Anterior cingulate cortex (tissue), 58 donors: ENCODE results near the gene DEPDC4.
A peak's percentile ranks its signal among the peaks of the same experiment; 100 is the strongest.
"Not testable (repeated sequence)": the region's sequence is repeated elsewhere in the genome, so short reads cannot be mapped to it uniquely, and the experiment has no call there.

Experiments
- DNase-seq, 58 donors: peaks; one replicate each; lab custom pipeline; 2025; lab: John Stamatoyannopoulos, UW

The DEPDC4 gene

GRCh38 chr12:100266835-100267602 lies at the start of gene DEPDC4, which contains the start of gene SCYL2:
Gene DEPDC4 (minus strand): TSS chr12:100267079. CDS start chr12:100267076, 3 bp downstream.
Gene SCYL2 (plus strand): TSS chr12:100267177. CDS start chr12:100282971, 15,794 bp downstream.
- DNase-seq = peak; percentile 75 to 98 (median 95)

DNA sequence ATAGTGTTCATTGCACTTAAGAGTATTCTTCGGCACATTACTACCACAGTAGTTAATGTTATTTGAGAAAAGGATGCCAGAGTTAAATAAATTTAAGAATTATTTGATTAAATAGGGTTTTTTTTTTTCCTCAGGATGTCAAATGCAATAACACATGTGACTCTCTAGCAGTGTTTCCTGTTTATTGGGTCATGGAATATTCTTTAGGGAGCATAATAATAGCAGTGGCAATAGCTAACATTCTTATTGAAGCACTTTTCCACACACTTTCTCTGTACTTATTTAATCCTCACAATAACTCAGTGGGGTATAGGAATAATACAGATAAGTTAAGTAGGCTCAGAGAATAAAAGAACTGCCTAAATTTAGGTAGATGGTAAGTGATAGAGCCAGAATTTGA lies 44.4 kb upstream of the DEPDC4 start:
- no peak for DNase-seq

- not testable (repeated sequence) for DNase-seq
Measured at GRCh38 chr12:100308138-100308537, 41.3 kb upstream of the DEPDC4 start.

DNA sequence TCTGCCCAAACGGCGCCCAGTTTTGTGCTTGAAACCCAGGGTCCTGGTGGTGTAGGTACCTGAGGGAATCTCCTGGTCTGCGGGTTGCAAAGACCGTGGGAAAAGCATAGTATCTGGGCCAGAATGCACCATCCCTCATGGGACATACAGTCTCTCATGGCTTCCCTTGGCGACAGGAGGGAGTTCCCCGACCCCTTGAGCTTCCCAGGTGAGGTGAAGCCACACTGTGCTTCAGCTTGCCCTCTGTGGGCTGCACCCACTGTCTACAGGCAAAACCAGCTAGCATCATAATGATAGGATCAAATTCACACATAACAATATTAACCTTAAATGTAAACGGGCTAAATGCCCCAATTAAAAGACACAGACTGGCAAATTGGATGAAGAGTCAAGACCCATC lies 37.5 kb upstream of the DEPDC4 start:
- DNase-seq = not testable (repeated sequence)

DNA sequence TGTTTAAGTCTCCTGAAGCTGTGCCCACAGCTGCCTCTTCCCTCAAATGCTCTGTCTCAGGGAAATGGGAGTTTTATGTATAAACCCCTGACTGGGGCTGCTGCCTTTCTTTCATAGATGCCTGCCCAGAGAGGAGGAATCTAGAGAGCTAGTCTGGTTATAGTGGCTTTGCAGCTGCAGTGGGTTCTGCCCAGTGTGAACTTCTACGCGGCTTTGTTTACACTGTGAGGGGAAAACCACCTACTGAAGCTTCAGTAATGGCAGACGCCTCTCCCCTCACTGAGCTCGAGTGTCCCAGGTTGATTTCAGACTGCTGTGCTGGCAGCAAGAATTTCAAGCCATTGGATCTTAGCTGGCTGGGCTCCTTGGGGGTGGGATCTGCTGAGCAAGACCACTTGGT lies 37.0 kb upstream of the DEPDC4 start:
- no peak for DNase-seq

DNA sequence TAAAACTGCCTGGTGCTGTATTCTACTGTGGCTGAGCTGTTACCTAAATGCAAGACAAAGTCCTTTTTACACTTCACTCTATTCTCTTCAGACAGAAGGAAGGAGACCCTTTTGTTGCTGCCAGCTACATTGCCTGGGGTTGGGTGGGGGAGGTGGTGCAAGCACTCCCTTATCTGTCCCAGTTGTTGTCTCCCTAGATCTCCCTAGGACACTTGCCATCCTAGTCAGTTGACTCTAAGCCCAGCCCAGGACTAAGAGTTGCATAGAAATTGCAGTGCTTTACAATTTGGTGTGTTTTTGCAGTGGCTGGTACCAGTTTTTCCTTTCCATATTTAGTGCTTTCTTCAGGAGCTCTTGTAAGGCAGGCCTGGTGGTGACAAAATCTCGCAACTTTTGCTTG lies 35.2 kb upstream of the DEPDC4 start:
- no peak for DNase-seq

DNA sequence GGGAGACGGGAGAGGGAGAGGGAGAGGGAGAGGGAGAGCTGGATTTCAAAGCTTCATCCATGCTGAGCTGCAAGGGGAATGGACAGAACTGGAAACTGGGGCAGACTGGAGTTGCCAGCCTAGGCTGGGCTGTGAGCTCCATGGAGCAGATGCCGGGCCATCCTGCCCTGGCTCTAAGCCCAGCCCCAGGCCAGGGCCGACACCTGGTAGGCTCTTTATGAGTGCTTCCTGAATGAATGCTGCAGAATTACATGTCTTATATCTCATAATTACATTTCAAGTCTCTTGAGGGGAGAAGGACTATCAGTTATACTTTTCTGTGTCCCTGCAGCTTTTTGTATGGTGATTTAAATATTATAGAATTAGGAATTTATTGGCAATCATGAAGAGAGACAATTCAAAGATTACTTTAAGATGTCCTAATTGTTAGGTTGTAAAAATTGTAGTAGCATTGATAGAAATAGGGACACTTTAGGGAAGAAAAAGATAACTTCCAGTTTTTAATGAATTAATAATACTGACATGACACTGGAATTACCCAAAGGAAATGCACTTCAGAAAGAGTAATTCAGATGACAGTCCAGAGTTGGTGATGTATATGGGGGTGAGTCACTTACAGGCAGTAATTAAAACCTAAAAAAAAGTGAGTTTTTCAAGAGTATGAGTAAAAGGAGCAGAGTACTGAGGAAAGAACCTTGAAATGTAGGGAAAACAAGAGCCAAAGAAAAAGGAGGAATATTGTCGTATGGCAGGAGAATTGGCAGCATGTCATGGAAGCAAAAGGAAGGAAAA lies 29.1 kb upstream of the DEPDC4 start:
- no peak for DNase-seq

GRCh38 chr12:100294366-100294765 lies 27.5 kb upstream of the DEPDC4 start:
- DNase-seq = not testable (repeated sequence)

DNA sequence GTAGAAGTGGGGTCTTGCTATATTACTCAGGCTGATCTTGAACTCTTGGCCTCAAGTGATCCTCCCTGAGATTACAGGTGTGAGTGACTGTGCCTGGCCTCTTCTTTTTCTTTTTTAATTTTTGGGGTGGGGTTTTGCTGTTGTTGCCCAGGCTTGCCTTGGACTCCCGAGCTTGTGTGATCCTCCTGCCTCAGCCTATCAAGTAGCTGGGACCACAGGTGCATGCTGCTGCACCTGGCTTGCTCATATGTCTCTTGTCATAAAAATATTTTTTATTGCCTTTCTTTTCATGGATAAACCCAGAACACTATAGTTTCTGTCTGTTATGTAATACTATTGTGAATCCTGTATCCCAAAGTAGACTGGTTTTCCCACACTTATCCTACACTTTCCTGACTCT lies 26.1 kb upstream of the DEPDC4 start:
- DNase-seq = no peak

DNA sequence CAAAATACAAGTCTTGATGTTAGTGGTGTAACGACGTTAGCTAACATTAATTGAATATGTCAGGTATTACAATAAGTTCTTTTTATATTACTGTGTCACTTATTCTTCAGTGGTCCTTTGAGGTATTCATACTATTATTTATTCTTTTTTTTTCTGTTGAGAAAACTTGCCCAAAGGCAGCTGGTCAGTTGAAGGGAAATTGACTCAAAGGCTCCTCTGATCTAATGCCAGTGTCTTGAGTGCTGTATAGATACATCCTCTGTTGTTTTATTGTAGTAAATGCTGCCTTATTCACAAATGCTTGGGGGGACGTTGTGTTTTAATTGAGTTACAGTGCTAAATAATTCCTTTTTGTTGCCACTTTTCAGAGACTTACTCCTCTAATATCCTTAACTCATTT lies 23.1 kb upstream of the DEPDC4 start:
- DNase-seq = no peak

GRCh38 chr12:100289038-100289437 lies 22.2 kb upstream of the DEPDC4 start:
- no peak for DNase-seq

- not testable (repeated sequence) for DNase-seq
Measured at GRCh38 chr12:100284556-100284955, 17.7 kb upstream of the DEPDC4 start.

DNA sequence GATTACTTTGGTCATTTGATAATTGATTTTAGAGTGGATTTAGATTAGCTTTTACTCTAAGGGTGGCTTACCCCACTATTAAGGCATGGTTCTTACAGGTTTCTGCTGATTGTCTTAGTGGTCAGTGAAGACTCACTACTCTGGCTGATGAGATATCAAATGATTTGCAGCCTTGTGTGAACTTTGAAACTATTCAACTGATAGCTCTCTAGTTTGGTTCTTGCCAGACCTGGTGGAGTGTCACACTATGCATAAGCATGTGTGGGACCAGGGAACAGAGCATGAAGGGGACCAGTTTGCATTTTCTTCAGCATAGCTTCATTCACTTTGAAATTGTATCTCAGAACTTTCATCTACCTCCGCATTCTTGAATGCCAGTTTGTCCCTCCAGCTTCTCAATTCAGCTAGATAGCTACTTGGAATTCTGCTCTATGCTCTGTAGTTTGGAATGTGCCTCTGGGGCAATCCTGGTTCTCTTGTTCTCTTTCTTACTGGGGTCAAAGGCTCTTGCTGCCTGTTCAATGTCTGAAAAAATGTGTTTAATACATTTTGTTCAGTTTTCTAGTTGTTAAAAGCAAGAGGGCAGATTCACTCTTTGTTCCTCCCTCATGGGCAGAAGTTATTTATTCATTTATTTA lies 12.8 kb upstream of the DEPDC4 start:
- DNase-seq = no peak

DNA sequence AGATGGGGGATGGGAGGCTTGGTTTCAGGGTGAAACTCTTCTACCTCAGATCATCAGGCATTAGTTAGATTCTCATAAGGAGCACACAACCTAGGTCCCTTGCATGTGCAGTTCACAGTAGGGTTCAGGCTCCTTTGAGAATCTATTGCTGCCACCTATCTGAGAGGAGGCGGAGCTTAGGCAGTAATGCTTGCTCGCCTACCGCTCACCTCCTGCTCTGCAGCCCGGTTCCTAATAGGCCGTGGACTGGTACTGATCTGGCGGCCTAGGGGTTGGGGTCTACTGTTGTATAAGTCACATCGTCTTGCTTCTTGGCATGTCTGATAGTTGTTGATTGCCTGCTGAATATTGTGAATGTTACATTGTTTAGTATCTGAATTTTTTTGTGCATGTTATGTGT lies 12.3 kb upstream of the DEPDC4 start:
- DNase-seq = no peak

- no peak for DNase-seq
Measured at GRCh38 chr12:100274291-100274690, 7.4 kb upstream of the DEPDC4 start.

- DNase-seq = no peak
Measured at GRCh38 chr12:100273782-100274181, 6.9 kb upstream of the DEPDC4 start.

- no peak for DNase-seq
Measured at GRCh38 chr12:100268835-100269564, 2.1 kb upstream of the DEPDC4 start.

DNA sequence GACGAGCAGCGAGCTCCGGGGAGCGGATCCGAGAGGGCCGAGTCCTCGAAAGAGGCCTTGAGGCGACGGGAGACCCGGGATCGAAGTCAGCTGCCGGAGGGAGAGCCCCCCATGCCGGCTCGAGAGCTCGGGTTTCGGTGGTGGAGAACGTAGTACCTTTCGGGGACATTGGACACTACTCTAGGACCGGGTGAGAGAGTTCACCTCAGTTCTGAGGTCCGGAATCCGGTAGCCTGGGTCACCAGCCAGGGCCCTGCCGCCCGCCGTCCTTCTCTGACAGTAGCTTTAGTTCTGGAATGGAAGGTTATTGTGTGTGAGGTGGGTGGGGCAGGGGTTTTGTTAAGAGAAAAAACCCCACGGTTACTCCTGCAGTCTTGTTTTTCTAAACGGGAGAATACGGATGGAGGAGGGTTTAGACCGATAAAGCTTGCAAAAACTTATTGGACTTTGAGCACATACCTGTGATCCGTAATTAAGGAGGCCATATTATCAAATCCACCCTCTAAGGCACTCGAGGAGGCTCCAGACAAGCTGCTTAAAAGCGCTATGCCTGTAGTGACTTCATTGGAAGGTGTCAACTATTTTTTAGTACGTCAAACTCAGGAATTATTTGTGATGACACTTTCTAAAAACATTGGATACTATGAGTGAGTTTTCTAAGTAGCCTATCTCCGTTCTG lies 863 bp upstream of the DEPDC4 start:
- peak in 9 of 58 donors; percentile 2 to 71 (median 52) for DNase-seq

DNA sequence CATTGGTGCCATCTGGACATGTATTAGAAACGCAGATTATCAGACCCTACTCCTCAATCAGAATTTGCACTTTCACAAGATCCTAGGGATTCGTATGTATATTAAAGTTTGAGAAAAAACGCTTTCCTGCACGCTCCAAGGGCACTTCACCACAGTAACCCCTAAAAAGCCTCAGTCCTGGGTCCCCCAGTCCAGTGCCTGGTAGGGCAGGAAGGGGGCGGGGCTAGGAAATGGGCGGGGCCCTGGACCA lies 369 bp downstream of the DEPDC4 start:
- DNase-seq = no peak
